K562 (cell line): Measurements from ENCODE around the gene ARHGAP31. TPM values are rescaled to one million over a fixed set of nuclear protein-coding genes. Genes with fewer than 3 reads are reported as not detected.

Experiments
- ATAC-seq: fragments of 200-7000 bp; cut with Tn5 transposase; 3 replicates; pipeline ENCODE4 v1.9.1; 2020; ENCODE audit warnings: moderate library complexity
- BruUV-seq: library from RNA; stranded (reverse); fragments of 400-500 nt; replicated peaks from 2 replicates; lab custom pipeline; 2021; lab: Mats Ljungman, UMichigan
- CTCF ChIA-PET: fragments of 300-600 bp; formaldehyde crosslinking; extraction: SDS; loops from one replicate; lab custom pipeline; 2021; ENCODE audit warnings: low intra/inter-chr PET ratio; lab: Yijun Ruan, JAX
- POLR2A ChIA-PET: fragments of 300-600, 350-650 bp; sonication (Branson Sonifier 250); formaldehyde crosslinking; extraction: SDS; loops from one replicate; lab custom pipeline; 2021; ENCODE audit warnings: antibody characterized with exemption, inconsistent platforms; lab: Yijun Ruan, JAX
- DNase-seq, 4 experiments: peaks; one replicate each; pipeline versions ENCODE4 v3.0.0 to v3.0.0-alpha.2; 2011 to 2018; ENCODE audit warnings: low spot score in 3 of 4, mixed read lengths in 3 of 4; ENCODE audit errors: extremely low read depth in 1 of 4
- FAIRE-seq: peaks from 2 replicates; lab custom pipeline; 2011; peaks lifted over from hg19 to GRCh38; lab: Jason Lieb, UNC
- H2AFZ ChIP-seq: 2 replicates; pipeline ENCODE4 v1.6.0; 2011; ENCODE audit warnings: low read depth, low read length, control low read depth, inconsistent platforms
- H3K27ac ChIP-seq: fragments of 200-600 bp; 3 replicates; pipeline ENCODE4 v1.8.0; 2011; ENCODE audit warnings: low read depth, mild to moderate bottlenecking, control low read depth, inconsistent platforms, low read length, moderate library complexity, mixed read lengths; ENCODE audit errors: extremely low read depth
- H3K27me3 ChIP-seq, 2 experiments: fragments of 300-600 bp in 1 of 2; 2 replicates in 1 of 2; 3 replicates in 1 of 2; pipeline versions ENCODE4 v1.6.0 to v1.8.0; 2011; ENCODE audit warnings: inconsistent platforms in 2 of 2, low read length in 2 of 2, mild to moderate bottlenecking in 1 of 2, mixed read lengths in 1 of 2, moderate library complexity in 1 of 2; ENCODE audit not compliant: control insufficient read depth in 2 of 2, insufficient read depth in 2 of 2
- H3K36me3 ChIP-seq: fragments of 300-600 bp; 3 replicates; pipeline ENCODE4 v1.8.0; 2011; ENCODE audit warnings: mild to moderate bottlenecking, low read length, inconsistent platforms; ENCODE audit not compliant: control insufficient read depth, insufficient read depth
- H3K4me1 ChIP-seq, 2 experiments: fragments of 200-600 bp in 1 of 2; replicated peaks in 1 of 2; 2 replicates in 1 of 2; 3 replicates in 1 of 2; pipeline versions ENCODE4 v1.5.1 to v1.8.0; 2011; ENCODE audit warnings: inconsistent platforms in 2 of 2, low read length in 2 of 2, mild to moderate bottlenecking in 1 of 2, mixed read lengths in 1 of 2, moderate library complexity in 1 of 2; ENCODE audit not compliant: control insufficient read depth in 2 of 2, insufficient read depth in 2 of 2
- H3K4me2 ChIP-seq: 2 replicates; pipeline ENCODE4 v1.6.1; 2011; ENCODE audit warnings: low read length, control low read depth, inconsistent platforms, mixed read lengths; ENCODE audit not compliant: insufficient read depth
- H3K4me3 ChIP-seq: fragments of 200-600 bp; sonication (generic), shearing (Covaris generic); 2 replicates; pipeline ENCODE4 v1.5.1; 2016; ENCODE audit warnings: control low read depth, inconsistent platforms
- H3K79me2 ChIP-seq: fragments of 200-600 bp; 3 replicates; pipeline ENCODE4 v1.8.0; 2011; ENCODE audit warnings: low read length, inconsistent platforms; ENCODE audit not compliant: control insufficient read depth, insufficient read depth
- H3K9ac ChIP-seq, 2 experiments: 2 replicates each; pipeline versions ENCODE4 v1.6.0 to v1.6.1; 2011; ENCODE audit warnings: low read depth in 2 of 2, low read length in 2 of 2, control low read depth in 1 of 2, inconsistent platforms in 1 of 2, mild to moderate bottlenecking in 1 of 2, mixed read lengths in 1 of 2; ENCODE audit not compliant: insufficient read depth in 1 of 2
- H3K9me1 ChIP-seq: one replicate; pipeline ENCODE4 v1.6.0; 2011; ENCODE audit warnings: inconsistent platforms, mild to moderate bottlenecking, low read length, moderate library complexity; ENCODE audit not compliant: control insufficient read depth, insufficient read depth
- H3K9me3 ChIP-seq: replicated peaks from 2 replicates; pipeline ENCODE4 v1.5.1; 2011; ENCODE audit warnings: low read depth, low read length, inconsistent platforms; ENCODE audit not compliant: control insufficient read depth, insufficient read depth
- H4K20me1 ChIP-seq: replicated peaks from 2 replicates; pipeline ENCODE4 v1.6.1; 2011; ENCODE audit warnings: low read length, inconsistent platforms, mixed read lengths; ENCODE audit not compliant: control insufficient read depth, insufficient read depth
- C11orf30 ChIP-seq: fragments of 450-650 bp; IDR thresholded peaks from 2 replicates; pipeline ENCODE4 v1.6.1; 2016; ENCODE audit warnings: low read depth, mild to moderate bottlenecking
- CBFB ChIP-seq: sonication (generic); formaldehyde crosslinking; IDR thresholded peaks from 2 replicates; pipeline ENCODE4 v1.4.0; 2020; ENCODE audit warnings: mild to moderate bottlenecking, missing genetic modification reagents
- CREBBP ChIP-seq: IDR thresholded peaks from one replicate; pipeline ENCODE4 v1.6.1; 2012; ENCODE audit warnings: low read depth, mild to moderate bottlenecking, control low read depth, inconsistent platforms, low read length
- EHMT2 ChIP-seq: fragments of 450-650 bp; IDR thresholded peaks from 2 replicates; pipeline ENCODE4 v1.6.1; 2018; ENCODE audit warnings: antibody characterized with exemption
- HCFC1 ChIP-seq: IDR thresholded peaks from 2 replicates; pipeline ENCODE4 v1.6.1; 2012; ENCODE audit warnings: low read depth, low read length, improper control_type of control experiment
- HMGN3 ChIP-seq: IDR thresholded peaks from 2 replicates; pipeline ENCODE4 v1.6.1; 2011; ENCODE audit warnings: borderline replicate concordance, low read depth, mild to moderate bottlenecking, mixed read lengths, low read length; ENCODE audit not compliant: insufficient read length; ENCODE audit errors: extremely low read depth
- LARP7 ChIP-seq: fragments of 450-650 bp; IDR thresholded peaks from 2 replicates; pipeline ENCODE4 v1.6.1; 2016
- MXI1 ChIP-seq: IDR thresholded peaks from 2 replicates; pipeline ENCODE4 v1.6.1; 2011; ENCODE audit warnings: low read depth, mild to moderate bottlenecking, improper control_type of control experiment, low read length
- RBFOX2 ChIP-seq: fragments of 200-400 bp; formaldehyde crosslinking; IDR thresholded peaks from 2 replicates; pipeline ENCODE4 v1.6.1; 2017; ENCODE audit warnings: low read depth, mild to moderate bottlenecking, low read length, moderate library complexity
- RBM25 ChIP-seq: fragments of 200-400 bp; formaldehyde crosslinking; IDR thresholded peaks from 2 replicates; pipeline ENCODE4 v1.6.1; 2018; ENCODE audit warnings: low read length, low read depth, moderate library complexity; ENCODE audit not compliant: severe bottlenecking
- RCOR1 ChIP-seq, 2 experiments: IDR thresholded peaks; 2 replicates each; pipeline ENCODE4 v1.6.1; 2012; ENCODE audit warnings: low read depth in 2 of 2, low read length in 2 of 2, borderline replicate concordance in 1 of 2, improper control_type of control experiment in 1 of 2
- RFX7 ChIP-seq: fragments of 250-450 bp; sonication (Bioruptor Pico); IDR thresholded peaks from 2 replicates; pipeline ENCODE4 v1.5.1; 2021; ENCODE audit warnings: mild to moderate bottlenecking
- RHOXF2B ChIP-seq: fragments of 250-450 bp; sonication (Bioruptor Pico); conservative IDR thresholded peaks from 2 replicates; pipeline ENCODE4 v1.5.1; 2021
- TAF7 ChIP-seq: fragments of 450-650 bp; IDR thresholded peaks from 2 replicates; pipeline ENCODE4 v1.6.1; 2016; ENCODE audit warnings: missing genetic modification characterization, missing compliant biosample characterization
- TEAD2 ChIP-seq: fragments of 450-650 bp; IDR thresholded peaks from 2 replicates; pipeline ENCODE4 v1.6.1; 2016; ENCODE audit warnings: missing genetic modification characterization, control low read depth, missing compliant biosample characterization
- ZFPM2 ChIP-seq: fragments of 250-450 bp; sonication (Bioruptor Pico); IDR thresholded peaks from 2 replicates; pipeline ENCODE4 v1.5.1; 2022; ENCODE audit warnings: mild to moderate bottlenecking
- ZNF184 ChIP-seq: sonication (generic); formaldehyde crosslinking; IDR thresholded peaks from 2 replicates; pipeline ENCODE4 v1.5.0; 2020; ENCODE audit warnings: missing genetic modification reagents
- ZNF695 ChIP-seq: fragments of 450-650 bp; formaldehyde crosslinking; IDR thresholded peaks from 2 replicates; pipeline ENCODE4 v1.4.0; 2020; ENCODE audit warnings: mild to moderate bottlenecking, moderate library complexity
- ZNF780A ChIP-seq: fragments of 250-450 bp; sonication (Bioruptor Pico); IDR thresholded peaks from 2 replicates; pipeline ENCODE4 v1.5.0; 2021; ENCODE audit warnings: mild to moderate bottlenecking
- in situ Hi-C: fragments of 300-500 bp; cut with MboI; formaldehyde crosslinking; loops from 4 replicates; pipeline ENCODE4 v1.15.0; 2018; ENCODE audit warnings: inconsistent platforms, mixed read lengths
- intact Hi-C: fragments of 100-400 bp; cut with micrococcal nuclease; formaldehyde crosslinking; loops from 2 replicates; pipeline ENCODE4 v1.14.2; 2022
- polyA plus RNA-seq, 8 experiments: library from polyadenylated mRNA; depleted of rRNA in 4 of 8; stranded (reverse) in 5 of 8; unstranded in 3 of 8; fragments of >200 nt; fragmentation: Nextera tagmentation in 2 of 8; fragmentation: Illumina TruSeq in 1 of 8; extraction: Ambion mirVana in 2 of 8; extraction: Trizol in 1 of 8; gene quantifications; 2 replicates each; pipeline versions ENCODE4 v1.2.1 to v1.2.3, GENCODE V29; 2011 to 2014; ENCODE audit warnings: inconsistent platforms in 1 of 8, missing spikeins in 1 of 8
- total RNA-seq, 7 experiments: library from RNA; depleted of rRNA in 6 of 7; stranded (reverse); fragments of >200 nt in 6 of 7; fragmentation: Illumina TruSeq in 2 of 7; extraction: Trizol in 2 of 7; gene quantifications; 2 replicates each; pipeline versions ENCODE4 v1.2.1 to v1.2.3, GENCODE V29; 2011 to 2021; ENCODE audit warnings: low replicate concordance in 1 of 7
- TF ChIP-seq, protein P1 (sequence below), 3 experiments: IDR thresholded peaks in 2 of 3; conservative IDR thresholded peaks in 1 of 3; 2 replicates each; pipeline ENCODE4 v1.5.1; 2011 to 2012; ENCODE audit warnings: low read length in 3 of 3, mild to moderate bottlenecking in 3 of 3, control low read depth in 2 of 3, improper control_type of control experiment in 1 of 3, inconsistent platforms in 1 of 3, low read depth in 1 of 3, mixed read lengths in 1 of 3, moderate library complexity in 1 of 3; ENCODE audit not compliant: insufficient read depth in 2 of 3
- TF ChIP-seq, protein P2 (sequence below): sonication (generic); formaldehyde crosslinking; IDR thresholded peaks from 2 replicates; pipeline ENCODE4 v1.8.0; 2022; ENCODE audit warnings: missing genetic modification reagents, mild to moderate bottlenecking, moderate library complexity, borderline replicate concordance

The ARHGAP31 gene
- total and polyA plus RNA-seq, 9 of the 15 experiments (the other 6 are each of a cell fraction or from before 2014, with no cell fraction given), result under 0.01 to 0.13 (median 0.06) TPM; not detected in 5

DNA sequence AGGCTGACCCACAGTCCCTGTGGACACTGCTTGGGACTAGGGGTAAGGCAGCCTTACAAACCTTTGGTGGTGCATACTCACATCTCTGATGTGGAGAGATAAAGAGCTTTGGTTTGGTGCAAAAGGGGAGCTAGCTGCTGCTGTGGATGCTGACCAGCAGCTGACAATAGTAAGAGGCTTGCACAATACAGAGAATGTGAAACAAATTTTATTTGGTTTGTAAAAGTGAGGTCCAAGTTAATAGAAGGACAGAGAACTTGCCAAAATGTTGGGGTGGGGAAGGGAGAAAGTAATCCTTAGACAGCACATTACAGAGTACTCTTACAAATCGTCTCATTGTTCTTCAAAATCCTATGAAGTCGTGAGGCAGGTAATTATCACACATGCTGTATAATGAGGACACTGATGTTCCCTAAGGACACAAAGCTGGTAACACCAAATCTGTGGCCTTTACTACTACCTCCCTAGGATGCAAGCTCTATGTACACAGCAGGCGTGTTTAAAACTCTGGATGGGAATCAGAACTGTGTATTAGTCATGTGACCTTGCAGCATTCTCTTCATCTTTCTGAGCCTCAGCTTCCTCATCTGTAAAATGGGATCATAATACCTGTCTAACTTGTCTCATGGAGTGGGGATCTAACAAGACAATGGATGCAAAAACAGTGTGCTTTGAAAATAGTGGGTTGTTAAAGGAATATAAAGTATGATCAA, 21.6 kb downstream of the ARHGAP31 start (continued):
- TF ChIP-seq LARP7, result no peak
- peak; percentile 66 for TF ChIP-seq RBM25
- TF ChIP-seq C11orf30, result no peak
- no peak for TF ChIP-seq RCOR1 (IDR thresholded peaks at IDR 0.05; ENCODE audit: borderline replicate concordance in 1 of 2, low read depth in 2 of 2, low read length in 2 of 2)
- TF ChIP-seq CREBBP, result no peak
- no peak for TF ChIP-seq HMGN3
- TF ChIP-seq ZNF695 (CRISPR knock-in tag), result no peak
- TF ChIP-seq RBFOX2, result no peak
- TF ChIP-seq HCFC1, result no peak

DNA sequence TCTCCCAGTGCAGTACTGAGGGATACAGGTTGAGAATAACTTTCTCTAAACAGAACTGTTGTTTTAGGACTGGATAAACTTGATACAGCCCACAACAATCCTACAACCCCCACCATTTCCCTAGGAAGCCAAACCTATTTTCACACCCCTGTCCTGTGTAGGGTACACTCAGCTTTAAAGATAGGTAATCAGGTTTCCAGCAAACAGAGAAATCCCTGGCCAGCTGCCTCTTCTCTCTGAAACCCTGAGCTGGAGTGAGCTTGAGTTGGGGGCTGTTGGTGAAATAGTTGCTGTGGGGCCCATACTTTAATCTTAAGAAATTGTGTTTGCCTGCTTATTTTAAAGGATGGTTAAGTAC, 22.1 kb downstream of the ARHGAP31 start:
- H3K4me2 ChIP-seq, result no peak overlapping the region
- ATAC-seq (no peak), FAIRE-seq (no peak), DNase-seq (no peak)
- H2AFZ ChIP-seq, result no peak overlapping the region
- intact Hi-C loops (no loop called here), in situ Hi-C loops (no loop called here)
- TF ChIP-seq ZNF780A (CRISPR knock-in tag) (no peak), TEAD2 (tag) (no peak), MXI1 (no peak), RFX7 (CRISPR knock-in tag) (no peak), TAF7 (tag) (no peak), RHOXF2B (CRISPR knock-in tag) (no peak), ZNF184 (CRISPR knock-in tag) (no peak), EHMT2 (no peak), CBFB (CRISPR knock-in tag) (no peak), ZFPM2 (CRISPR knock-in tag) (no peak)
- TF ChIP-seq, protein P1, sequence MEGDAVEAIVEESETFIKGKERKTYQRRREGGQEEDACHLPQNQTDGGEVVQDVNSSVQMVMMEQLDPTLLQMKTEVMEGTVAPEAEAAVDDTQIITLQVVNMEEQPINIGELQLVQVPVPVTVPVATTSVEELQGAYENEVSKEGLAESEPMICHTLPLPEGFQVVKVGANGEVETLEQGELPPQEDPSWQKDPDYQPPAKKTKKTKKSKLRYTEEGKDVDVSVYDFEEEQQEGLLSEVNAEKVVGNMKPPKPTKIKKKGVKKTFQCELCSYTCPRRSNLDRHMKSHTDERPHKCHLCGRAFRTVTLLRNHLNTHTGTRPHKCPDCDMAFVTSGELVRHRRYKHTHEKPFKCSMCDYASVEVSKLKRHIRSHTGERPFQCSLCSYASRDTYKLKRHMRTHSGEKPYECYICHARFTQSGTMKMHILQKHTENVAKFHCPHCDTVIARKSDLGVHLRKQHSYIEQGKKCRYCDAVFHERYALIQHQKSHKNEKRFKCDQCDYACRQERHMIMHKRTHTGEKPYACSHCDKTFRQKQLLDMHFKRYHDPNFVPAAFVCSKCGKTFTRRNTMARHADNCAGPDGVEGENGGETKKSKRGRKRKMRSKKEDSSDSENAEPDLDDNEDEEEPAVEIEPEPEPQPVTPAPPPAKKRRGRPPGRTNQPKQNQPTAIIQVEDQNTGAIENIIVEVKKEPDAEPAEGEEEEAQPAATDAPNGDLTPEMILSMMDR (IDR thresholded peaks at IDR 0.05 in 2 of 3, conservative IDR thresholded peaks at IDR 0.05 in 1 of 3; ENCODE audit: insufficient read depth in 2 of 3, low read depth in 1 of 3, low read length in 3 of 3), result no peak
- TF ChIP-seq, protein P2, sequence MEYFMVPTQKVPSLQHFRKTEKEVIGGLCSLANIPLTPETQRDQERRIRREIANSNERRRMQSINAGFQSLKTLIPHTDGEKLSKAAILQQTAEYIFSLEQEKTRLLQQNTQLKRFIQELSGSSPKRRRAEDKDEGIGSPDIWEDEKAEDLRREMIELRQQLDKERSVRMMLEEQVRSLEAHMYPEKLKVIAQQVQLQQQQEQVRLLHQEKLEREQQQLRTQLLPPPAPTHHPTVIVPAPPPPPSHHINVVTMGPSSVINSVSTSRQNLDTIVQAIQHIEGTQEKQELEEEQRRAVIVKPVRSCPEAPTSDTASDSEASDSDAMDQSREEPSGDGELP (CRISPR knock-in tag), result no peak
- peaks cover 0 to 12% of the 10 kb centered on the region in 2 experiments; a peak in 3 of 5 replicates for H3K27me3 ChIP-seq
- no peak overlapping the region for H3K9ac ChIP-seq
- no peaks in the 10 kb centered on the region for H3K9me1 ChIP-seq
- H3K27ac ChIP-seq, result no peak overlapping the region
- POLR2A ChIA-PET, result no interaction called here
- CTCF ChIA-PET, result no interaction called here
- no peaks in the 10 kb centered on the region for H3K79me2 ChIP-seq
- H3K4me1 ChIP-seq, result peaks cover 0 to 10% of the 10 kb centered on the region in 2 experiments; a peak in 3 of 5 replicates
- H3K4me3 ChIP-seq, result no peak overlapping the region
- no peaks in the 10 kb centered on the region for H3K9me3 ChIP-seq
- no peaks in the 10 kb centered on the region for H4K20me1 ChIP-seq
- H3K36me3 ChIP-seq, result no peaks in the 10 kb centered on the region
- BruUV-seq, result no TSS peak
